ENCODE results near the gene TCEA2. TPM values are rescaled to one million over a fixed set of nuclear protein-coding genes. Genes with fewer than 3 reads are reported as not detected.
A peak's percentile ranks its signal among the peaks of the same experiment; 100 is the strongest.

TCEA2 gene
- total and polyA plus RNA-seq, 2 of the 13 experiments (the other 11 are each of a cell fraction or from before 2014, with no cell fraction given) = 28.1 to 33.7 TPM

DNA sequence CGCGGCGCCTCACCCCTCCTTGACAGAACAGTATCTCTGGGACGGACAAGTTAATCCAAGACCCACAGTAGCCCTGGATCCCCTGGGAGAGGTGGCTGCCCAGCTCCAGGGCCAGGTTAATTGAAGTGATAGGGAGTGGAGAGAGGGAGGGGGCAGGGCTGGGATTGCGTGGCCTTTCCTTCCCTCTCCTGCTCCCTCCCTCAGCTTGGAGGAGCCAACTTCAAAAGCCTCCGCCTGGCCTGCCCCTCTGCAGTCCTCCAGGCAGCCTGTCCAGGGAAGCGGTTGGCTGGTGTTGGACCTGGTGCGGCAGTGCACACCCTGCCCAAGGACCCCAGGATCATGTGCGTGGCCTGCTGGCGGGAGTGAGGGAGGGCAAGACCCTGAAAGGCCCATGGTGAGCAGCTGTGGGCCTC is 27.1 kb upstream of the TCEA2 start, which contains the start of gene C20orf204 (continued):
- TF ChIP-seq BCL6 (CRISPR knock-in tag; IDR thresholded peaks at IDR 0.05) (peak; percentile 67; the same call in 1 of the 2 replicates), CENPX (CRISPR knock-in tag; IDR thresholded peaks at IDR 0.05) (no peak), CHCHD3 (CRISPR knock-in tag; IDR thresholded peaks at IDR 0.05) (no peak), SNAI1 (CRISPR knock-in tag; IDR thresholded peaks at IDR 0.05; ENCODE audit: borderline replicate concordance) (no peak), ZNF367 (CRISPR knock-in tag; IDR thresholded peaks at IDR 0.05; ENCODE audit: borderline replicate concordance) (no peak), ZNF557 (CRISPR knock-in tag; IDR thresholded peaks at IDR 0.05) (0 out of 2 replicates have a peak, but pooled peaks have one; percentile 36), SATB2 (CRISPR knock-in tag; IDR thresholded peaks at IDR 0.05) (no peak), ZNF550 (CRISPR knock-in tag; IDR thresholded peaks at IDR 0.05; ENCODE audit: borderline replicate concordance) (no peak; the same call in 1 of the 2 replicates), MZF1 (CRISPR knock-in tag; IDR thresholded peaks at IDR 0.05; ENCODE audit: borderline replicate concordance) (no peak), GABPA (IDR thresholded peaks at IDR 0.05; ENCODE audit: low read depth, low read length) (no peak), GABPA (CRISPR knock-in tag; IDR thresholded peaks at IDR 0.05; ENCODE audit: low read depth) (peak; percentile 32; the same call in 1 of the 2 replicates), MED8 (CRISPR knock-in tag; IDR thresholded peaks at IDR 0.05; ENCODE audit: insufficient replicate concordance) (peak; percentile 60), ZNF501 (CRISPR knock-in tag; IDR thresholded peaks at IDR 0.05) (peak; percentile 50; the same call in 1 of the 2 replicates), ZNF451 (CRISPR knock-in tag; IDR thresholded peaks at IDR 0.05) (peak; percentile 19; the same call in 1 of the 2 replicates), ZNF83 (CRISPR knock-in tag; IDR thresholded peaks at IDR 0.05; ENCODE audit: borderline replicate concordance) (peak; percentile 73; the same call in 1 of the 2 replicates), NCOA5 (CRISPR knock-in tag; IDR thresholded peaks at IDR 0.05) (no peak)
- TF ChIP-seq, protein P1, sequence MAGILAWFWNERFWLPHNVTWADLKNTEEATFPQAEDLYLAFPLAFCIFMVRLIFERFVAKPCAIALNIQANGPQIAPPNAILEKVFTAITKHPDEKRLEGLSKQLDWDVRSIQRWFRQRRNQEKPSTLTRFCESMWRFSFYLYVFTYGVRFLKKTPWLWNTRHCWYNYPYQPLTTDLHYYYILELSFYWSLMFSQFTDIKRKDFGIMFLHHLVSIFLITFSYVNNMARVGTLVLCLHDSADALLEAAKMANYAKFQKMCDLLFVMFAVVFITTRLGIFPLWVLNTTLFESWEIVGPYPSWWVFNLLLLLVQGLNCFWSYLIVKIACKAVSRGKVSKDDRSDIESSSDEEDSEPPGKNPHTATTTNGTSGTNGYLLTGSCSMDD (CRISPR knock-in tag; IDR thresholded peaks at IDR 0.05) = no peak
- TF ChIP-seq, protein P2, sequence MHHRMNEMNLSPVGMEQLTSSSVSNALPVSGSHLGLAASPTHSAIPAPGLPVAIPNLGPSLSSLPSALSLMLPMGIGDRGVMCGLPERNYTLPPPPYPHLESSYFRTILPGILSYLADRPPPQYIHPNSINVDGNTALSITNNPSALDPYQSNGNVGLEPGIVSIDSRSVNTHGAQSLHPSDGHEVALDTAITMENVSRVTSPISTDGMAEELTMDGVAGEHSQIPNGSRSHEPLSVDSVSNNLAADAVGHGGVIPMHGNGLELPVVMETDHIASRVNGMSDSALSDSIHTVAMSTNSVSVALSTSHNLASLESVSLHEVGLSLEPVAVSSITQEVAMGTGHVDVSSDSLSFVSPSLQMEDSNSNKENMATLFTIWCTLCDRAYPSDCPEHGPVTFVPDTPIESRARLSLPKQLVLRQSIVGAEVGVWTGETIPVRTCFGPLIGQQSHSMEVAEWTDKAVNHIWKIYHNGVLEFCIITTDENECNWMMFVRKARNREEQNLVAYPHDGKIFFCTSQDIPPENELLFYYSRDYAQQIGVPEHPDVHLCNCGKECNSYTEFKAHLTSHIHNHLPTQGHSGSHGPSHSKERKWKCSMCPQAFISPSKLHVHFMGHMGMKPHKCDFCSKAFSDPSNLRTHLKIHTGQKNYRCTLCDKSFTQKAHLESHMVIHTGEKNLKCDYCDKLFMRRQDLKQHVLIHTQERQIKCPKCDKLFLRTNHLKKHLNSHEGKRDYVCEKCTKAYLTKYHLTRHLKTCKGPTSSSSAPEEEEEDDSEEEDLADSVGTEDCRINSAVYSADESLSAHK (CRISPR knock-in tag; IDR thresholded peaks at IDR 0.05; ENCODE audit: borderline replicate concordance) = no peak
- TF ChIP-seq, protein P3, sequence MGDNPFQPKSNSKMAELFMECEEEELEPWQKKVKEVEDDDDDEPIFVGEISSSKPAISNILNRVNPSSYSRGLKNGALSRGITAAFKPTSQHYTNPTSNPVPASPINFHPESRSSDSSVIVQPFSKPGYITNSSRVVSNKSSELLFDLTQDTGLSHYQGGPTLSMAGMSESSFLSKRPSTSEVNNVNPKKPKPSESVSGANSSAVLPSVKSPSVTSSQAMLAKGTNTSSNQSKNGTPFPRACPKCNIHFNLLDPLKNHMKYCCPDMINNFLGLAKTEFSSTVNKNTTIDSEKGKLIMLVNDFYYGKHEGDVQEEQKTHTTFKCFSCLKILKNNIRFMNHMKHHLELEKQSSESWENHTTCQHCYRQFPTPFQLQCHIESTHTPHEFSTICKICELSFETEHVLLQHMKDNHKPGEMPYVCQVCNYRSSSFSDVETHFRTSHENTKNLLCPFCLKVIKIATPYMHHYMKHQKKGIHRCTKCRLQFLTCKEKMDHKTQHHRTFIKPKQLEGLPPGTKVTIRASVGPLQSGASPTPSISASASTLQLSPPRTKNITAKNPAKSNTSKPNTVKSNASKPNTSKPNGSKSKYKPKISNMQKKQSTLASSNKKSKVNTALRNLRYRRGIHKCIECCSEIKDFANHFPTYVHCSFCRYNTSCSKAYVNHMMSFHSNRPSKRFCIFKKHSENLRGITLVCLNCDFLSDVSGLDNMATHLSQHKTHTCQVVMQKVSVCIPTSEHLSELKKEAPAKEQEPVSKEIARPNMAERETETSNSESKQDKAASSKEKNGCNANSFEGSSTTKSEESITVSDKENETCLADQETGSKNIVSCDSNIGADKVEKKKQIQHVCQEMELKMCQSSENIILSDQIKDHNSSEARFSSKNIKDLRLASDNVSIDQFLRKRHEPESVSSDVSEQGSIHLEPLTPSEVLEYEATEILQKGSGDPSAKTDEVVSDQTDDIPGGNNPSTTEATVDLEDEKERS (CRISPR knock-in tag; IDR thresholded peaks at IDR 0.05) = peak; percentile 19; the same call in 1 of the 2 replicates
- TF ChIP-seq, protein P4, sequence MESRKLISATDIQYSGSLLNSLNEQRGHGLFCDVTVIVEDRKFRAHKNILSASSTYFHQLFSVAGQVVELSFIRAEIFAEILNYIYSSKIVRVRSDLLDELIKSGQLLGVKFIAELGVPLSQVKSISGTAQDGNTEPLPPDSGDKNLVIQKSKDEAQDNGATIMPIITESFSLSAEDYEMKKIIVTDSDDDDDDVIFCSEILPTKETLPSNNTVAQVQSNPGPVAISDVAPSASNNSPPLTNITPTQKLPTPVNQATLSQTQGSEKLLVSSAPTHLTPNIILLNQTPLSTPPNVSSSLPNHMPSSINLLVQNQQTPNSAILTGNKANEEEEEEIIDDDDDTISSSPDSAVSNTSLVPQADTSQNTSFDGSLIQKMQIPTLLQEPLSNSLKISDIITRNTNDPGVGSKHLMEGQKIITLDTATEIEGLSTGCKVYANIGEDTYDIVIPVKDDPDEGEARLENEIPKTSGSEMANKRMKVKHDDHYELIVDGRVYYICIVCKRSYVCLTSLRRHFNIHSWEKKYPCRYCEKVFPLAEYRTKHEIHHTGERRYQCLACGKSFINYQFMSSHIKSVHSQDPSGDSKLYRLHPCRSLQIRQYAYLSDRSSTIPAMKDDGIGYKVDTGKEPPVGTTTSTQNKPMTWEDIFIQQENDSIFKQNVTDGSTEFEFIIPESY (CRISPR knock-in tag; IDR thresholded peaks at IDR 0.05) = peak; percentile 15; the same call in 1 of the 2 replicates
